Measurements from ENCODE around the gene DCUN1D4.
"Not testable (repeated sequence)": the region's sequence is repeated elsewhere in the genome, so short reads cannot be mapped to it uniquely, and the experiment has no call there.

Gene DCUN1D4

GRCh38 chr4:51855270-51855669, 12.3 kb downstream of the DCUN1D4 start:
- no peak for DNase-seq

GRCh38 chr4:51855751-51856150, 12.8 kb downstream of the DCUN1D4 start:
- DNase-seq: no peak

- DNase-seq: no peak
These were observed 15.8 kb downstream of the DCUN1D4 start for GRCh38 chr4:51858605-51859202.

- no peak for DNase-seq
These were observed 16.6 kb downstream of the DCUN1D4 start for GRCh38 chr4:51859476-51860031.

GRCh38 chr4:51862199-51862598, 19.2 kb downstream of the DCUN1D4 start:
- DNase-seq: no peak

DNA sequence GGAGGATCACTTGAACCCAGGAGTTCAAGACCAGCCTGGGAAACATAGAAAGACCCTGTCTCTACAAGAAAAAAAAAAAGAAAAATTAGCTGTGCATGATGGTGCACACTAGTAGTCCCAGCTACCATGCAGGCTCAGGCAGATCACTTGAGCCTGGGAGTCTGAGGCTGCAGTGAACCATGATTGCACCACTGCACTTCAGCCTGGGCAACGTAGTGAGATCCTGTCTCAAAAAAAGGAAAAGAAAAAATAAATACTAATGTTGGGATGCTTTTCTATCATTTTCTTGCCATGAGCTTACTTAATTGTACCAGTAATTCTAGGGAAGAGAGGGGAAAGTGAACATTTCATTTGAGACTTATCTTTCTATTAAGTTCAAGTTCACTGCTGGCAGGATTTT, 19.8 kb downstream of the DCUN1D4 start:
- DNase-seq: no peak

GRCh38 chr4:51865717-51866116, 22.8 kb downstream of the DCUN1D4 start:
- DNase-seq: no peak

DNA sequence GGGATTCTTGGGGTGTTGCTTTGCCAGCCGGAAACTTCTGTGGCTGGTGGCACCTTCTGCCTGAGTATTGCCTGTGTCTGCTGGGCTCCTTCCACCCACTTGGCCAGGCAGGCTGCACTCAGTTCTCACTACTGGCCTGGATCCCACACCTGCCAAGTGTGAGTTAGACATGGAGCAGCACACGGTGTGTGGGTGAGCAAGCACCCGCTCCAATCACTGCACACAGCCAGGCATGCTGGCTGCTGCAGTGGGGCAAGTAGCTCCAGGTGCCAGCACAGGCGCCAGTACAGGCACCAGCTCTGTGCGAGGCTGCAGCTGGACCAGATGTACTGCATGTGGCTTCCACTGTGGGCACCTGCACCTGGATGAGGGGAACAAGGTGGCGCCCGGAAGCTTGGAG, 23.9 kb downstream of the DCUN1D4 start:
- no peak for DNase-seq

- no peak for DNase-seq
These were observed 24.9 kb downstream of the DCUN1D4 start for GRCh38 chr4:51867689-51868448.

DNA sequence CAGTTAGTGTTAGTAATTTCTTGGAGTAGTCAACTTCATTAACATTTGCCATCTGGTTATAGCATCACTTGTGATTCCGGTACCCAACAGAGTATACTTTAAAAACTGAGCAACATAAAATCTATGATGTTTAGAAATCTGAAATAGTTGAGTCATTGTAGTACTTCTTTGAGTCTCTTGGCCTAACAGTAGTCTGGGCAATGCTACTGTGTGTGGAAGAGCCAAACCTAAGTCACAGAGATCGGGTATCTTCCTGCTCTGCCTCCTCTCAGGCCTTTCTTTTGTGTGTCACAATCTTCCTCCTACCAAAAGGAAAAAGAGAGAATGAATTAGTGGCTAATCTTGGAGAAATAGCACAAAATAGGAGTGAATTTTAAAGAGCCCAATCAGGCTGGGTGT, 25.5 kb downstream of the DCUN1D4 start:
- DNase-seq: no peak

DNA sequence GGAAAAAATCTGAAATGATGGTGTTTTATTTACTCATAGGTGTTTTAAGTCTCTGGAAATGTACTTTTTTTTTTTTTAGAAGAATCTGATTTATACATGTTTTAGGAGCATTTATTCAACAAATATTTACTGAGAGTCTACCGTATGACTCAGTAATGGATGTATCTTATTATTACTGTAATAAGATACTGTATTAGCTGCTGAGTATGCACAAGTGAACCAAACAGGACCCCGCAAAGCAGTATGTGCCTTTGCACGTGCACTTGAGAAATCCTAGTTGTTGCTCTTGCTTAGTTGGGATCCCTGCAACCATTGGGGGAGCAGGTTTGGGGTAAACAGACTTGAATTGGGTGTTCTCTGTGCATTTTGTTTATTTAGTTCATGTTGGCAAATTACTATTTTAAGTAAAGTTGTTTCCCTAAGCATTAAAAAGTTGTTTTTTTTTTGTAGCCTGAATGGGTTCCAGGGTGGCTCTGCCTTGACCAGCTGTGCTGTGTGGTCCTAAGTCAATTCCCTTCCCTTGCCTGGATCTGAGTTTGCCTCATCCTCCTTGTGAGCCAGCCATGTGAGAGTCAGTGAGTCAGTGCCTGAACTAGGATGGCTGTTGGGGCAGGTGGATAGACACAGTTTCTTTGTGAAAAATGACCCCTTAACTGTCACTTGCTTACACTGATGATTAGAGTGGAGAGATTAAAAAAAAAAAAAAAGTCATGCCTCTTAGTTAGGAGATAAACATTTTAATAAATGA, 27.7 kb downstream of the DCUN1D4 start:
- DNase-seq: no peak

DNA sequence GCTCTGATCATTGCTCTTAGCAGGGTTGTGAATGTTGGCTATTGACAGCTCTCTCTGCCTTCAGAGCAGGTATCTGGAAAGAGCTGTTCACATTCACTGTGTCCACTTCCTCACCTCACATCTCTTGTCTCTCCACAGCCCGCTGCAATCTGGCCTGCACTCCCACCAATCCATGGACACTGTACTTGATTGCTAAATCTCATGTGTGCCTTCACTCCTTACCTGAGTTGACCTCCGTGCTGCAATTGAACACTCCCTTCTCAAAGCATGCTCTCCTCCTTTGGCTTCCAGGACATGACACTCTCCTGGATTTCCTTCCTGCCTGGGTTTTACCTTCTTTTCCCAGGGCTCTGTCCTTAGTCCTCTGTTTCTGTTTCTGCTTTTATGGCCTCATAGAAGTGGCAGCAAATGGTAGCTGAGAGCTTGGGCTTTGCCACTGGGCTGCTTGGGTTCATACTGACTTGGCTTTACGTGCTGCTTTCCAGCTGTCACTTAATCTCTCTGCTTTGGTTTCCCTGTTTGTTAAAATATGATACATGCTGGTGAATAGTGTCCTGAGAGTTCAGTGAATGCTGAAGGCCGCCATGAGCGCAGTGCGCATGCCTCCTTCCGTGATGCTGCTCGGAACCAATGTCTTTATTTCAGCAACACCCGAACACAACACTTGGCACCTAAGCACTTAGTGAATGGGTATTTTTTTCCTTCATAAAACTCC, 29.5 kb downstream of the DCUN1D4 start:
- no peak for DNase-seq

- DNase-seq: no peak
These were observed 31.6 kb downstream of the DCUN1D4 start for GRCh38 chr4:51874551-51874950.

GRCh38 chr4:51878431-51878830, 35.5 kb downstream of the DCUN1D4 start:
- no peak for DNase-seq

GRCh38 chr4:51880016-51880915, 37.3 kb downstream of the DCUN1D4 start:
- DNase-seq: no peak

GRCh38 chr4:51884055-51884454, 41.1 kb downstream of the DCUN1D4 start:
- DNase-seq: no peak

DNA sequence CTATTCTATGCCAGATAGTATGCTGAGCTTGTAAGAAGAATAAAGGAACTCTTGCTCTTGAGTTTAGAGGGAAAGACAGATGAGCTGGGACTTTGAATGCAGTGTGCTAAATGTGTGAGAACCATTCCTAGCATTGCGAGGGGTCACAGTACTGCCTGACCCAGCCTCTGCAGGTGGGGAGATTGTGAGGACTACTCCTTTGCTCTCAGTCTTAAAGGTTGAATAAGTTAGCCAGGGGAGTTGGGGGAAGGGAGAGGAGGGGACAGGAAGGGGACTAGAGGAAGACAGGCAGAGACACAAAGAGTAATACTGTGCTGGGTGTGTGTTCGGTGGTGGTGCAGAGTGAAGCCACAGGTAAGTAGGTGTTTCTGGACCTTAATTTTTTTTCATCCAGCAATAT, 41.7 kb downstream of the DCUN1D4 start:
- no peak for DNase-seq

DNA sequence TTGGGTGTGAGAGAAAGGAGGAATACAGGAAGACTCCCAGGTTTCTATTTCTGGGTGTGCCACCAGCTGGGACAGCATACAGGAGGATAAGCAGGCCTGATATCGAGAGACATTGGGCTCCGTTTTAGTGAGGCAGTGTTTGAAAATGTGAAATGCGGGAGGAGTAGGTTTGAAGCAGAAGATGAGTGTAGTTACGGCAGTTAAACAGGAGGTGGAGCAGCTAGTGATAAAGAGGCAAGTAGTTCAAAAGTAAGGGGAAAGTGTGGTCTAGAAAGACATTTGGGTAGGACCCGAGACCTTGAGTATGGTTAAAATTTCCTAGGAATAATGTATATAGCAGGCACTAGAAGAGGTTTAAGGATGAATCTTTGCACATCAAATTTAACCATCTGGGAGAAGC, 42.4 kb downstream of the DCUN1D4 start:
- DNase-seq: no peak

- DNase-seq: no peak
These were observed 47.8 kb downstream of the DCUN1D4 start for GRCh38 chr4:51890760-51891159.

DNA sequence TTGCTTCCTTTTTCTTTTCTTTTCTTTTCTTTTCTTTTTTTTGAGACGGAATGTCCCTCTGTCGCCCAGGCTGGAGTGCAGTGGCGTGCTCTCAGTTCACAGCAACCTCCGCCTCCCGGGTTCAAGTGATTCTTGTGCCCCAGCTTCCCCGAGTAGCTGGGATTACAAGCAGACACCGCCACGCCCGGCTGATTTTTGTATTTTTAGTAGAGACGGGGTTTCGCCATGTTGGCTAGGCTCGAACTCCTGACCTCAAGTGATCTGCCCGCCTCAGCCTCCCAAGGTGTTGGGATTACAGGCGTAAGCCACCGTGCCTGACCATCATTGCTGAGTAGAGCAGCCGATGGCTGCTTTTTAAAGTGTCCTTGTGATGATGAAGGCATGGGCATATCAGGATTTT, 50.4 kb downstream of the DCUN1D4 start:
- not testable (repeated sequence) for DNase-seq

DNA sequence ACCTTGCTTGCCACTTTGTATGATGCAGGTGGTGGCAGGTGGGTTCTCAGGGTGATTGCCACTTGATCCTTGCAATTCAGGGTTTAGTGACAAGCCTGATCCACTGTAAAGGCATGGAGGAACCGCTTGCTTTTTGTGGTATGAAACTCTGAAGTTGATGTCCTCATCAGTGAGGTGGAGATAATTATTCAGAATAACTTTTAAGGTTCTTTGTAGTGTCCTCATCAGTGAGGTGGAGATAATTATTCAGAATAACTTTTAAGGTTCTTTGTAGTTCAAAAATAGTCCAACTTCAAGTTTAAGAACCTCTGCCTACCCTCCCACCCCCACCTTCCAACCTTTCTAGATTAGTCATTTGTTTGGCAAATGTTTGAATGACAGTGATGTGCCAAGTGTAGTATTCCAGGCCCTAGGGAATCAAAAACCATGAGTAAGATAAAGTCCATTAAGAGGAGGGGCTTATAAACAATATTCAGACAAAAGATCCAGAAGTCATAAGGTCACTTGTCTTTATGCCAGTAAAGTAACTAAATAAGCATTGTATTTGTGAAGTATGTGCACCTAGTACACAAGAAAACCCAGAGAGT, 51.2 kb downstream of the DCUN1D4 start:
- no peak for DNase-seq

- DNase-seq: no peak
These were observed 52.2 kb downstream of the DCUN1D4 start for GRCh38 chr4:51895158-51895557.

Measured in effector CD8-positive, alpha-beta T cell (primary cell).